ENCODE measurements around the gene SETD2.

SETD2 gene

DNA sequence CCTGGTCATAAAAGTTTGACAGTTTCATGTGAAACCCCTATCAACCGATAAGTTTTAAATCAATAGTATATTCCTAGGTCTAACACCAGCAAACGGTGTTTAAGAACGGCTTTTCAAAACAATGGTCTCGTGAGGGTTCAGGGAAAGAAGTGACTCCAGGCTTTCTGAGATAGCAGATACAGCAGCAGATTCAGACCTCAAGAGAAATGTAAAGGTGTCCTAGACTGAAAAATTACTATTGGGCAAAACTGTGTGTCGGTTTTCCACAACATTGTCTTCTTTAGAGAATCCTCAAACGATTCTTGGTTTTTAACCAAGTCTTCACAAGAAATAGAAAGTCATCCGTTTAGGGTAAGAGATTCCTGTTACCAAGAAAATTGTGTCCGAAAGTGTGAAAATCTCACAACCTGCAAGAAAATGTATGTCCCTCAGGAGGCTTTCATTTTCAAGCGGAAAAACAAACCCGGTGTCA, 1.2 kb downstream of the SETD2 start:
- peak overlapping the region; percentile 97 for H3K4me3 ChIP-seq (ENCODE audit: low read depth, low read length)
- TF ChIP-seq, protein P1, sequence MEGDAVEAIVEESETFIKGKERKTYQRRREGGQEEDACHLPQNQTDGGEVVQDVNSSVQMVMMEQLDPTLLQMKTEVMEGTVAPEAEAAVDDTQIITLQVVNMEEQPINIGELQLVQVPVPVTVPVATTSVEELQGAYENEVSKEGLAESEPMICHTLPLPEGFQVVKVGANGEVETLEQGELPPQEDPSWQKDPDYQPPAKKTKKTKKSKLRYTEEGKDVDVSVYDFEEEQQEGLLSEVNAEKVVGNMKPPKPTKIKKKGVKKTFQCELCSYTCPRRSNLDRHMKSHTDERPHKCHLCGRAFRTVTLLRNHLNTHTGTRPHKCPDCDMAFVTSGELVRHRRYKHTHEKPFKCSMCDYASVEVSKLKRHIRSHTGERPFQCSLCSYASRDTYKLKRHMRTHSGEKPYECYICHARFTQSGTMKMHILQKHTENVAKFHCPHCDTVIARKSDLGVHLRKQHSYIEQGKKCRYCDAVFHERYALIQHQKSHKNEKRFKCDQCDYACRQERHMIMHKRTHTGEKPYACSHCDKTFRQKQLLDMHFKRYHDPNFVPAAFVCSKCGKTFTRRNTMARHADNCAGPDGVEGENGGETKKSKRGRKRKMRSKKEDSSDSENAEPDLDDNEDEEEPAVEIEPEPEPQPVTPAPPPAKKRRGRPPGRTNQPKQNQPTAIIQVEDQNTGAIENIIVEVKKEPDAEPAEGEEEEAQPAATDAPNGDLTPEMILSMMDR (IDR thresholded peaks at IDR 0.05; ENCODE audit: low read depth, low read length, missing control alignments): no peak
- no peak for DNase-seq (ENCODE audit: low read depth)

DNA sequence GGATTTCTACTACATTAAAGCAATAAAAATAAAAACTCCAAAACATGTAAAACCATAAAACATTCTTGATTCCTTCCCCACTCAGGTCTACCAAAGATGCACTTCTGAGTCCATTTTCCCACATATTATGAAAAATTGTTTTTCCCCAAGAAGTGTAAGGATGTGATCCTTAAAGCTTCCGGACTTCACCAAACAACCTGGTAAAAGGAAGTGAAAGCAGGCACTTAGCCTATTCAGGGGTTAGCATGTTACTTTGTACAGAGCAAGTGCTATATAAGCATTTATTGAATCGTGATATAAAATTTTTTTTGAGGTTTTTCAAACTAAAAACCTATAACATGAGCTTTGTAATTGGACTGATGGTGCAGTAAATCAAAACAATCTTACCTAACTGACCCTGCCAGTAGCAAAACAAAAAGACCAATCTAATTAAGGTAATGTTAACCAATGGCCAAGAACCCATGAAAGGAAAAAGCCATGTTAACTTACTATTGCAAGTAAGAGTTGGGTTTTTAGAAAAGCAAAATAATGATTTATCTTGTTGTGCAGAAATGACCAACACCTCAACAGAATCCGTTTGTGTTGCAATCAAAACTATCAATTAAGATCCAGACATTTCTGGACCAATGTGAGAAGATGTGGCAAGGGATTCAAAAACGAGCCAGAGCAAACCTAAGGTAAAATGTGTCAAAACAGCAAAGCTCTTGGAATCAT, 1.8 kb downstream of the SETD2 start:
- TF ChIP-seq, protein P1 (IDR thresholded peaks at IDR 0.05; ENCODE audit: low read depth, low read length, missing control alignments): no peak
- peak overlapping the region; percentile 97 for H3K4me3 ChIP-seq (ENCODE audit: low read depth, low read length)
- no peak for DNase-seq (ENCODE audit: low read depth)

DNA sequence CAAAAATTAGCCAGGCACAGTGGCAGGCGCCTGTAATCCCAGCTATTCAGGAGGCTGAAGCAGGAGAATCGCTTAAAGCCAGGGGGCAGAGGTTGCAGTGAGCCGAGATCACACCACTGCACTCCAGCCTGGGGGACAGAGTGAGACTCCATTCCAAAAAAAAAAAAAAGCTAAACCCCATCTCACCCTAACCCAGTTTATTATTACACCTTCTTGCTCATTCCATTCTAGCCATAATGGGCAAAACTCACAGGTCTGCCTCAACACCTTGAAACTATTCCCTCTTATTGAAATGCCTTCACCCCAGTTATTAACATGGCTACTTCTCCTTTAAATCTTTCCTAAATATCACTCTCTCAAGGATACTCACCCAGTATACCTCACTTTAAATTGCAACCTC, 4.1 kb downstream of the SETD2 start:
- no peak overlapping the region for H3K4me3 ChIP-seq (ENCODE audit: low read depth, low read length)
- TF ChIP-seq, protein P1 (IDR thresholded peaks at IDR 0.05; ENCODE audit: low read depth, low read length, missing control alignments): no peak
- no peak for DNase-seq (ENCODE audit: low read depth)

DNA sequence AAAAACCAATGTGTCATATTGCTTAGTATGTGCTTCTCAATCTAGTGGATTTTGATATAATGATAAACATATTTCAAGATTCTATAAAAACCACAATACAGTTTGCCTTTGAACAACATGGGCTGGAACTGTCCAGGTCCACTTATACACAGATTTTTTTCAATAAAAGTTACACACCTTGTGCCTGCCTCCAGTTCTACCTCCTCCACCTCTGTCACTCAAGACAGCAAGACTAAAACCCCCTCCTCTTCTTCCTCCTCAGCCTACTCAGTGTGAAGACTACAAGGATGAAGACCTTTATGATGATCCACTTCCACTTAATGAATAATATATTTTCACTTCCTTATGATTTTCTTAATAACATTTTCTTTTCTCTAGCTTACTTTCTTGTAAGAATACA, 5.7 kb downstream of the SETD2 start:
- no peak overlapping the region for H3K4me3 ChIP-seq (ENCODE audit: low read depth, low read length)
- DNase-seq (ENCODE audit: low read depth): no peak
- TF ChIP-seq, protein P1 (IDR thresholded peaks at IDR 0.05; ENCODE audit: low read depth, low read length, missing control alignments): no peak

DNA sequence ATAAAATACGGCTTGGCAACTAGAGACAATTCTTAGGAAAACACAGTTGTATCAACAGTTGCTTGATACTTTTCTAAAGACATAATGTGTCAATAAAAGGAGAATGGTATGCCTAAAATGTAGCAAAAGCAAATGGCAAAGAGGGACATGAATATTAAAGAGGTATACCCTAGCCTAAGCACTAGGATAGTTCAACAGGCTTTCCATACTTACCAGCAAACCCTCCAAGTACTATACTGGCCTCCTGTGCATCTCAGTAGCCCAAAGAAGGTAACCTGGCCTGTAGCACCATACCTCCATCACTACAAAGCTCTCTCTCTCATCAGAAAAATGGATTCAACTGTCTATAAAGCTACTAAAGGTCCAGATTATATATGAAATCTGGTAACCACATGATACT, 7.5 kb downstream of the SETD2 start:
- TF ChIP-seq, protein P1 (IDR thresholded peaks at IDR 0.05; ENCODE audit: low read depth, low read length, missing control alignments): no peak
- no peak for DNase-seq (ENCODE audit: low read depth)
- H3K4me3 ChIP-seq (ENCODE audit: low read depth, low read length): no peak overlapping the region

DNA sequence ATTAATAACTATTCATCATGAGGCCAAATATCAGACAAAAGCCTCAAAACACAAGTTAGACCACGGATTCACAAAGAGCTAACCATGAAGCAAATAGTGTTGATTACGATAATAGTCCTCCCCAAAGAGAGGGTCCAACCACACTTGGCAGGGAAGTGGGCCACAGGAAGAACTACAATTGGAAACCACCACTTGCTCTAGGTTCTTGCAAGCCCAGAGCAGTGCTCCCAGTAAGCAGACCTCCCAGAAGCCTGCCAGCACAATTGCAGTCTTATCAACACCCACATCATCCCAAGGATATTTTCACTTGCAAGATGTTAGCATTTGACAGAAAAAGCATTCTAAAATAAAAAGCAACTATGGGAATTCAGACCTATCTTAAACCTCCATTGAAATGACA, 11.3 kb downstream of the SETD2 start:
- TF ChIP-seq, protein P1 (IDR thresholded peaks at IDR 0.05; ENCODE audit: low read depth, low read length, missing control alignments): no peak
- H3K4me3 ChIP-seq (ENCODE audit: low read depth, low read length): no peak overlapping the region
- no peak for DNase-seq (ENCODE audit: low read depth)

DNA sequence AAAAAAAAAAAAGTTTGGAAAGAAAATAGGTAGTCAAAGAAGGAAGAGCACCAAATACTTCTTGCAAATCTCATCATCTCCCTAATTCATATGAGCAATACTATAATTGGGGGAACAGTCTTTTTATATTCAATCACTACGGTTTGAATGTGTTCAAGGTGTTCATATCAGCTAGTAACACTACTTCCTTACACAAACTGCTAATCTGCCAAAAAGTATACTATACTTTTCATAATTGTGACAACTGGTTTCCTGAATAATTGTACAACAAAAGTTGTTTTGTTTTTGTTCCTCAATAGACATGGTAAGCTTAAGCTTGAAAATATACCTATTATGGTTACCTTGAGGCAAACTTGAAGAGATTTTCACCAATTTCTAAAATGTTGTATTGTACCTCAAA, 12.1 kb downstream of the SETD2 start:
- TF ChIP-seq, protein P1 (IDR thresholded peaks at IDR 0.05; ENCODE audit: low read depth, low read length, missing control alignments): no peak
- H3K4me3 ChIP-seq (ENCODE audit: low read depth, low read length): no peak overlapping the region
- DNase-seq (ENCODE audit: low read depth): no peak

Measured in GM12864 (cell line).